Stimulated activated CD8-positive, alpha-beta memory T cell treated with anti-CD3 and anti-CD28 coated beads, Interleukin-15, amount 100 ng/mL, for 24 hours (primary cell): ENCODE measurements around the gene TFG.

Experiments used
- DNase-seq: peaks from one replicate; pipeline ENCODE4 v3.0.0-alpha.2; 2020; ENCODE audit warnings: low read depth

Gene TFG

DNA sequence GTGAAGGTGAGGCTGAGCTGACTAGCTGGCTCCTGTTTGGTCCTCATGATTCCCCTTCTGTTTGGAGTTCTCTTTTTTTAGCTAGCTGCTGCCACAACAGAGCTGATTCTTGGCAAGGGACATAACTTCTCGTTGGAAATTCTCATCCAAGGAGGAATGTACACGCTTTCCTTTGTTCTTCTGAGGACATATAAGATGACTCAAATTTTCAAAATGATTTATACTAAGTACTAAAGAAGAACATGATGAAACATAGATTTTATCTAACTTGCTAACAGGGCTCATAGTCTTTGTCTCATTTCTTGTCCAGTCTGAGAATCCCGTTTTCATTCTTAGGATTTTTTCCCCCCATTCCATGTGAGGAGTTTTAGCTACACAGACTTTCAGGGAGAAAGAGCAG, 2.9 kb upstream of the TFG start:
- DNase-seq = no peak

DNA sequence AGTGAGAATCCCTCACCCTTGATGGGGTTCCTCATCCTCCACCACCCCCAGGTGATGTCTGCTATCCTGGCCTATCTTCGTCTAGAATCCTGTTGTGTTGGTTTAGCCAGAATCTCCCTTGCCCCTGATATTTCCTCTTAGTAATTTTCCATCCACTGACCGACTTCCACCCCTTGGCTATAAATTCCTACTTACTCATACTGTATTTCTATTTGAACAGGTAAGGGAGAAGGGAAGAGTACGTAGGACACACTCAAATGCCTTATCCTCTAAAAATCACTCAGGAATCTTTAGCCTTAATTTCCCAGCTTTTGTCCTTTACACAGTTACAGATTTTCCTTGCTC, 678 bp upstream of the TFG start:
- DNase-seq = no peak

DNA sequence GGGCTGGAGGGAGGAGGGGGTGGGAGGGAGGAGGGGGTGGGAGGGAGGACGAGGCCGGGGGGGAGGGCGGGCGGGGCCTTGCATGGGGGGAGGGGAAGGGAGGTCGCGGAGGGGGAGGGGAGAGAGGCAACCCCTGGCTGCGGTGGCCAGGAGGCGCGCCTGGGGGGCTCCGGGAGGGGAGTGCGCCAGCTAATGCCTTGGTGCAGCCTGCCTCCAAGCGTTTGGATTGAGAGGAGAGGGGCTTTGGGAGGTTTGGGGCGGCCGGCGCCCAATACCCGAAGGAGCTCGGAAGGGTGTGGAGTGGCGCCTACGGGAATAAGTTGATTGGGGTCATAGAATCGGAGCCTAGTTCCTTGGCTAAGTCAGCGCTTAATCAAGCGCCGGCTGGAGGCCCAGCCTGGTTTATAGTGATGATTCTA, 557 bp downstream of the TFG start:
- DNase-seq = no peak

DNA sequence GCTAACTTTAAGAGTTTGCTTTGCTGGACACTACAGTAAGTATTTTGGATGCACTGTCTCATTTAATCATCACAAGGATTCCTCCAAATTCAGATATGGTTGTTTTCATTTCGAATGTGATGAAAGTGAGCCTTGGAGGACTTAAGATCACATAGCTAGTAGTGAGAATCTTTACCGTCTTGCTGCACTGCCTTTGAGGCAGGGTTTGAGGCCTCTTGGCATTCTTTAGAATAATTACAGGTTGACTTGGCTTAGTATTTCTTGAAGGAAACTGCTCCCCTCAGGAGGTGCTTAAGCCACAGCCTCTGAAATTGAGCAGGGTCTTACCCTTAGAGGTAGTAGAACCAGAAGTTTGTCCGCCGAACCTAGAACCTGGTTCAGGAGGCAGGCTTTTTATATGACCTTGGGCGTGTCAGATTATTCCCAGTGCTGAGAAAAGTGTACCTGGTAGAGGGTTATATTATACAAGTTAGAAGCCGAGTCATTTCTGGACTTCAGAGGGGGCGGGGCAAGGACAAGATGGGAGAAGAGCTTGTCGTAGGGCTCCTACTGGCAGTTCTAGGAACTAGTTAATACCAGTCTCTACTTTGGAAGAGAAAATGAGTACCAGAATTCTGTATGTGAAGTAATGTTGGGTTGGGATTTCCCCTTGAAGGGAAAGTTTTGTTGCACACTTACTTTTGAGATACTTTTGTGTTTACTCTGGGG, 1.1 kb downstream of the TFG start:
- DNase-seq = peak; percentile 8

DNA sequence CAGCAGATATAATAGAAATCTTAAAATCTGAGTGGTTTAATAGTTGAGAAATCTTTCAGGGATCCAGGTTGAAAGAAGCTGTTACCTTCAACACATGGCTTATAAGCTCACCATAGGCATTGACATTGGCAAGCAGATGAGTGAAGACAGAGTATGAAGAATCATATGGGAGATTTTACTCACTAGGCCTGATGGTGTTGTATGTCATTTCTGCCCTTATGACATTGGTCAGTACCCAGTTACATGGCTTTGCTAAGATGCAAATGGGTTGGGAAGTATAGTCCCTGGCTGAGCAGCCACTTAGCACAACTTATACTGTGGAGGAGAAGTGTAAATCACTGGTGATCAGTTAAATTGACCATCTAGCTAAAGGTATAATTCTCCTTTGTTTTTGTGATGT, 5.9 kb downstream of the TFG start:
- DNase-seq = no peak

DNA sequence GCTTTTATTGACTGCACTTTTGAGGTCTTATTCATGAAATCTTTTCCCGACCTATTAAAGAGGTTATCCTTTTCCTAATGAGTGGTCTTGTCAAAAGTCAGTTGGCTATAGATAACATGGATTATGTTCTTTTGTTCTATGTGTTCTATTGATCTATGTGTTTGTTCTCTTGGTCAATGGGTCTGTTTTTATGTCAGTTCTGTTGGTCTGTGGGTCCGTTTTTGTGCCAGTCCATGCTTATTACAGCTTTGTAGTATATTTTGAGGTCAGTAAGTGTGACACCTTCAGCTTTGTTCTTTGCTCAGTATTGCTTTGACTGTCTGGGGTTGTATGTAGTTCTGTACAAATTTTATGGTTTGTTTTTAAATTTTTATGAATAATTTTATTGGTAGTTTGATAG, 7.8 kb downstream of the TFG start:
- DNase-seq = no peak

DNA sequence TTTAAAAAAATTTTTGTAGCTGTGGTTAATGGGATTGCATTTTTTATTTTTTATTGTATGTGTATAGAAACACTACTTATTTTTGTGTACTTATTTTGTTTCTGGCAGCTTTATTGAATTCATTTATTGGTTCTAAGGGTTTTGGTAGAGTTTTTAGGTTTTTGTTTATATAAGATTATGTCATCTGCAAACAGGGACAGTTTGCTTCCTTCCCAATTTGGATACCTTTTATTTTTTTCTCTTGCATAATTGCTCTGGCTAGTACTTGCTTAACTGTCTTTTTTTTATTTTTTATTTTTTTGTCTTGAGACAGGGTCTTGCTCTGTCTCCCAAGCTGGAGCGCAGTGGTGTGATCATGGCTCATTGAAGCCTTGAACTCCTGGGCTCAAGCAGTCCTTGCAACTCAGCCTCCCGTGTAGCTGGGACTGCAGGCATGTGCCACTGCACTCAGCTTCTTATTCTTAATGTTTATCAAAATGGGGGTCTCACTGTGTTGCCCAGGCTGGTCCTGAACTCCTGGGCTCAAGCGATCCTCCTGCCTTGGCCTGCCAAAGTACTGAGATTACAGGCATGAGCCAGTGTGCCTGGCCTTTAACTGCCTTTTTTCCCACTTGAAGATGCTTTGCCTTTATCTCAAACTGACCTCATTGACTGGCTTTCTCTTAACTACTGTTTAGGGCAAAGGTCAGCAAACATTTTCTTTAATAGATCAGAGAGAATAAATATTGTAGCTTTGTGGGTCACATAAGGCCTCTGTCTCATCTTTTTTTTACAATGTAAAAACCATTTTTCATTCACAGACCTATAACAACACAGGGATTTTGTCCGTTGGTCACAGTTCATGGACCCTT, 8.6 kb downstream of the TFG start:
- no peak for DNase-seq

DNA sequence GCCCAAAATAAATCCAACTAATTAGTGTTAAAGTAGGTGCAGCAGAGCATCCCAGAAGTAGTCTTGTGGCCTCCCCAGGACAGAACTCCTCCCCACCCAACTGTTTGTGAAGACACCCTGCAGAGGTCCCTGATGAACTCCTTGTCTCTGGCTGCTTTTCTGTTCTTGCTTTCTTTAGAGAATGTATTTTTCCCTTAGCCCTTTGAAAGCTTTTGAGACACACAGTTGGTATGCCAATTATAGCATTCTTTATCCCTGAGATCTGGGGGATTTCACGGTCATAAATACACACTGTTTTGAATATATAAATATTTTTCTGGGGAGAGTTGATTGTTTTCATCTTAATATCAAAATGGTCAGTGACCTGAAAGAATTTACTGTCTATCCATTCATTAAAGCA, 9.8 kb downstream of the TFG start:
- DNase-seq = no peak

DNA sequence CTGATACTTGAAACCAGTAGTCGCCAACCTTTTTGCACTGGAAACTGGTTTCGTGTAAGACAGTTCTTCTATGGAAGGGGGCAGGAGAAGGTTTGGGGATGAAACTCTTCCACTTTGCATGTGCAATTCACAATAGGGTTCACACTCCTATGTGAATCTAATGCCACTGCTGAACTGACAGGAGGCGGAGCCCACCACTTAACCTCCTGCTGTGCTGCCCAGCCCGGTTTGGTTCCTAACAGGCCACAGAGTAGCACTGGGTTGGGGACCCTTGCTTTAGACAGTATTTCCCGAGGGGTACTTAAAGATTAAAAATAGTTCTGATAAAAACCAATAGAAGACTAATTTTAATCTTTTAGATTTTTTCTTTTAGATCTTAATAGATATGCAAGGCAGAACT, 11.1 kb downstream of the TFG start:
- no peak for DNase-seq

DNA sequence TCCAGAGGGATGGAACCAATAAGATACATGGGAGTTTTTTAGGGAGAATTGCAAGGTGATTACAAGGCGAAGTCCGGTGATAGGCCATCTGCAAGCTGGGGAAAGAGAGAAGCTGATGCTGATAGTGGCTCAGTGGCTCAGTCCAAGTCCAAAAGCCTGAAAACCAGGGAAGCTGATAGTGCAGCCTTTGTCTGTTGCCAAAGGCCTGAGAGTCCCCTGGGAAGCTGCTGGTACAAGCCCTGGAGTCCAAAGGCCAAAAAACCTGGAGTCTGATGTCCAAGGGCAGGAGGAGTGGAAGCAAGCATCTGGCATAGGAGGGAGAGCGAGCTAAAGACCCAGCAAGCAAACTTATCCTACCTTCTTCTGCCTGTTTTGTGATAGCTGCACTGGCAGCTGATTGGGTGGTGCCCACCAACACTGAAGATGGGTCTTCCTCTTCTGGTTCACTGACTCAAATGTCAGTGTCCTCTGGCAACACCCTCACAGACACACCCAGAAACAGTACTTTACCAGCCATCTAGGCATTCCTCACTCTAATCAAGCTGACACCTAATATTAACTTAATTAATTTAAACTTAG, 16.7 kb downstream of the TFG start:
- DNase-seq = no peak

DNA sequence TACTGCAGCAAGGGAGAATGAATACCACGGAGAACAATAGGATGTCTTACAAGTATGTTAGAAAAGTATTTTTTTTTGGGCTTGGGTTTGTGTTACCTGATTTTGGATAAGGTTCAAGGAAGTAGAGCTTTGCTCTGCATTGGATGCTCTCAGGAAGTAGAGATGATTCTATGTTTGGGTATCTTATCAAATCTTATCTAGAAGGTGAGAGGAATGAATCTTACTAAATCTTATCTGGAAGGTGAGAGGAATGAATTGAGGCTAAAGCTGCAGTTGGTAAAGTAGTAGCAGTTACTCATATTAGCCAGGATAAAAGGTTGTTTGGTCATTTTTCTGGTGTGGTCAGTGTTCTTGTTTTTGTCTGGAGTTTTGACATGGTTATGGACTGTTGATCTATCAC, 17.4 kb downstream of the TFG start:
- no peak for DNase-seq

DNA sequence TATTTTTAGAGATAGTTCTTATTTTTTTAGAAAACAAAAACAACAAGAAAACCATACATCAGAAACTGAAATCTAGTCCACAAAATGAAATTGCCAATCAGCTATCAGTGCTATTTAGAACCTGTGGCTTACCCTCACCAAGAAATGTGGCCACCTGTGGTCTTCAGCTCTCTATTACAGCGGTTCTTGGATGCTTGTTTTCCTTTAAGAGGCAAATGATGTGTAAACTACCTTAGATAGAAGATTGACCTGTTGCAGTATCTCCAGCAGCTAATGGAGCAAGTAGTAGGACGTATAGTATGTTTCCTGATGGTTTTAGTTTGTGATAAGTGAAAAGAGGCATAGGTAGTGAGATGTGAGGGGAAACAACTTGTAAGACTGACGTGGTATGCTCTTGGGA, 21.2 kb downstream of the TFG start:
- no peak for DNase-seq

DNA sequence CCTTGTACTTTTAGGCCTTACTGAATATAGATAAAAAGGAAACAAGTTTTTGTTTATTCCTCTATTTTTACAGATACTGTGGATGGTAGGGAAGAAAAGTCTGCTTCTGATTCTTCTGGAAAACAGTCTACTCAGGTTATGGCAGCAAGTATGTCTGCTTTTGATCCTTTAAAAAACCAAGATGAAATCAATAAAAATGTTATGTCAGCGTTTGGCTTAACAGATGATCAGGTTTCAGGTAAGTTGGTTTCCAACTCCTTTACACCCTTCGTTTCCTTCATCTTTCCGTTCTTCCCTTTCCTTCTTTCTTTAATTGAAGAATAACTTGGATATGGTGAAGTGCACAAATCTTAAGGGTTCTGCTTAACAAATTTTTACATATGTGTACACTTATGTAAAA, 23.1 kb downstream of the TFG start:
- DNase-seq = no peak

DNA sequence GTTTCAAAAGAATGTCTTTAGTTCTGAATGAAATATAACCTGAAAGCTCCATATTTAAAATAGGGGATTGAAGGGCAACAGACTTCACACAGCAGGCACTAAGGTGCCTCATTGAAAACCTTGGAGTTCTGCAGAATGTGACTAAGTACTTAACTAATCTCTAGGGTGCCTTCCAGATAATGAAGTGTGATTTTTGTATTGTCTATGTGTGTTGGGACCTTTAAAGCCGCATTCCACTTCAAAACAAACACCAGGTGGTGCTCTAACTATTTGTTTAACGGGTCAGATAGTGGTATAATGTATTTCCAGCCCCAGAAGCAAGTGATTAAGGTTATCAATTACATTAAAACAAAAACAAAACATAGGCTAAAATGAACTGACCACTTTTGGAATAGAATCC, 28.0 kb downstream of the TFG start:
- DNase-seq = no peak

DNA sequence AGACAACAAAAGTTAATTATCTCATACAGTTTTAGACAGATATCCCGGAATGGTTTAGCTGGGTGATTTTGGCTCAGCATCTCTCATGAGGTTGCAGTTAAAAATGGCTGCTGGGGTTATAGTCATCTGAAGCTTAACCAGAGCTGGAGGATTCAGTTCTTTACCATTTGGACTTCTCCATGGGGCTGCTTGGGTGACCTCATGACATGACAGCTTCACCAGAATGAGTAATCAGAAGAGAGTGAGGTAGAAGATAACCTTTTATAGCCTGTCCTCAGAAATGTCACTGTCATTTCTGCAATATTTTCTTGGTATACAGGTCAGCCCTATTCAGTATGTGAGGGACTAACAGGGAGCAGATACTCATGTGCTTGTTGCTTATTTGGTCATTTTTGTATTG, 30.9 kb downstream of the TFG start:
- no peak for DNase-seq

DNA sequence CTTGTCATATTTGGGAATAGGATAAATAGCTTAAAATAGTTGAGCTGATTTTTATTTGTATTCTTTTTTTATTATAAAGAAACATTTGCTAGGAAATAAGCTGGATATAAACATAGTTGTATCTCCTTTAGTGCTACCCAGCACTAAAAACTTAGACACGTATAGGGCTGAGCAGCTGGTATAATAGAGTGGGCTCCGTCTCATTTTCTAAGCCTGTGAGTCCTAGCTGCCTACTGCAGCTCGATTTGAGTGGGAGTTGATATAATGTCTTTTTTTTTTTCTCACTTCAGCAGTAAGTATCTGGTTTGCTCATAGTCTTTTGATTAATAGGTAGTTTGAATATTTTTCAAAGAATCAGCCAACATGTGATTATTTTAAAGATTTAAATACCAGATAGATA, 34.2 kb downstream of the TFG start:
- no peak for DNase-seq

DNA sequence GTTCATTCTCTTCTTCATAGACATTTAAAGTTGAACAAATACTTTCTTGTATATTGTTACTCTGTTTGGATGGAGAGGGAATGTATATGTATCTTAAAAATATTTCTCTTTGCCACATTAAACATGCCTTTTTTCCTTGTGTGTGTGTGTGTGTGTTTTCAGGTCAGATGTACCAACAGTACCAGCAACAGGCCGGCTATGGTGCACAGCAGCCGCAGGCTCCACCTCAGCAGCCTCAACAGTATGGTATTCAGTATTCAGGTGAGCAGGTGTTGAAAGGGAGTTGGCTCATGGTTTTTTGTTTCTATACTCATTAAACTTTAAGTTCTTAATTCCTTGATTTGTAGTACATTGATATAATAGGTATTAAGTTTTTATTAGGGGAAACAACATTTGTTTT, 35.4 kb downstream of the TFG start:
- DNase-seq = no peak

DNA sequence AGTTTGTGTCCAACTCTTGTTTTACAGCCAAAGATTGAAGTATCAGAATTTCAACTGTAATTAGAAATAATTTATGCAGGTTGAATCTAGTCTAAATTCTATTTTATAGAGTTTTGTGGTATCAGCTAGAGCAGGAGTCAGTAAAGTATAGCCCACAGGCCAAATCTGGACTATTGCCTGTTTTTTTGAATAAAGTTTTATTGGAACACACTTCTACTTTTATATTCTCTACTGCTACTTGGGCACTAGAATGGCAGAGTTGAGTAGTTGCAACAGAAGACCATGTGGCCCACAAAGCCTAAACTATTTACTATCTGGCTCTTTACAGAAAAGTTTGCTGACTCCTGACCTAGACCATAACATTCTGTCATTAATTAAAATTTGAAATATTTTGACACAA, 36.3 kb downstream of the TFG start:
- DNase-seq = no peak

DNA sequence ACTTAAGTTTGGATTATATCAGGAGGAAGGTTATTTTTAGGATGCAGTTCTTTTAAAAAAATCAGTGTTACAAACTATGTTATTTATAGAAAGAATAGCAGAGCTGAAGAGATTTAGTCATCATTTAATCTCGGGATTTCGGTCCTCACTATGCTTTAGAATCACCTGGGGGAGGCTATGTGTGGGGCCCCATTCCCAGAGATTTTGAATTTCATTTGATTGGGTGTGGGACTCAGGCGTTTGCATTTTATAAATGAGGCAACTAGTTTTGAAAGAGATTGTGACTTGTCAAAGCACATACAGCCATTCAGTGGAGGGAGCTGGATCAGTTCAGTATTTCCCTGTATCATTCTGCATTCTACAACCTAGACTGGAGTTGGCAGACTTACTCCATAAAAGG, 36.8 kb downstream of the TFG start:
- no peak for DNase-seq

DNA sequence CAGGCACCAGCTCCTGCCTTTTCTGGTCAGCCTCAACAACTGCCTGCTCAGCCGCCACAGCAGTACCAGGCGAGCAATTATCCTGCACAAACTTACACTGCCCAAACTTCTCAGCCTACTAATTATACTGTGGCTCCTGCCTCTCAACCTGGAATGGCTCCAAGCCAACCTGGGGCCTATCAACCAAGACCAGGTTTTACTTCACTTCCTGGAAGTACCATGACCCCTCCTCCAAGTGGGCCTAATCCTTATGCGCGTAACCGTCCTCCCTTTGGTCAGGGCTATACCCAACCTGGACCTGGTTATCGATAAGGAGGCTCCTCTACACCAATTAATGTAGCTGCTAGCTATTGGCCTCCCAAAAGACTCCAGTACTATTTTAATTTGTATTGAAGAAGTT, 38.9 kb downstream of the TFG start:
- DNase-seq = no peak

DNA sequence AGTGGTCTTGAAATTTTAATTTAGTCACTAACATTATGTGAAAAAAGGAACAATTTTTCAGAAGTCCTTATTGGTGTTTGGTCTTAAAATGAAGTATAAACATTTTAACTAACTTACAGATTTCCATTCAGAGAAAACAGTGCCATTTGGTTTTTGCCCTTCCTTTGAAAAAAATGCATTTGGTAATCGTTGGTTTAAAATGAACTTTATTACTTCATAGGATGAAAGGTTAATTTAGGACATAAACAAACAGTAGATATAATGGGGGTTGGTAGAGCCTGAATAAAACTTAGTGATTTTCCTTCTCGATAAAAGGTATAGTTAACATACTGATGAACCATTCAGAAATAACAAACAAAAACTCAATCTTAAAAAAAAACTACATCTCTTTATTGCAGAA, 39.7 kb downstream of the TFG start:
- no peak for DNase-seq

DNA sequence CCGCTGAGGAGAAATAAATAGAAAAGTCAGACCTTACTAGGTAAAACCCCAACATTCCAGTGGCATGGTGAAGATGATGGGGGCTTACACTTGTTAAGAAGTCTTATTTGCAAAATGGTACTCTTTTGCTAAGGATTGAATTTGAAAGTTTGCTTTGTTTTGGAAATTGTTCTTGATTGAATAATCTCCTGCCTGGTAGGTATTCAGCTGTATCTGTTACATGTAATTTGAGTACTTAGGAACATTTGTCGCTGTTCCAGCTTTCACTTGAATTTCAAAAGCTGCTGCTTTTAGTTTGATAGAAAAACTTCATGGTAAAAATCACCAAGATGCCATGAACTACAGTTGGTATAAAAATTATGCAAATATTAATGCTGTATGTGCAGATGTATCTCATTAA, 44.6 kb downstream of the TFG start:
- DNase-seq = no peak

DNA sequence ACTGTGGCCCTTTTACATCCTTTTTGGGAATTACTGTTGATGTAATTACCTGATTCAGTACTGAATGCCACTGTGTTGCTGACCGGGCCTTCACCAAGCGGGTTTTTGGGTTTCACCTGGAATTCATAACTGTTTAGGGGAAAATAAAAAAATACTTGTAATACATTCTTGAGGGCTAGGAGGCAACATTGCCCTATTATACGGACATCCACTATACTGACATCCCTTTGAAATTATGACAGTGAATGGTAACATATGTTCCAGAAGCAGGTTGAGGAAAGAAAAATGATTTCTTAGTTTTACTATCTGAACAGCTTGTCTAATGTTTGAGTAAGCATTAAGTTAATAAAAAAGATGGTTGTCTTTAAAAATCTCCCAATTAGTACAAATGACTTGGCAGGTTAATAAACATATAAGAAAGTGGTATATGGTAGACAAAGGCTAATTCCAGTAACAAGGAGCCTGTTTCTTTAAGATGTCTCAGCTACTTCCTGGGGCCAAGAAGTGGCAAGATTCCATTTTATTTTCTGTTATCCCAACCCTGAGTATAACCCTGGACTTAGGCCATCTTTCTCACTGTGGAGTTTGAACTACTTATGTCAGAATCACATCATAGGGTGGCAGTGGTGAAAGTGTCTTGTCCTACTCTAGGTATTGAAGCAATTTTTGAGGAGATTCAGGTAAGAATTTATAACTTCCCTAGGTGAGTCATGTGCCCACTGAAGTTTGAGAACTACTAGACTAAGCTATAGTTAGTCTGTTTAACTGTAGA, 45.5 kb downstream of the TFG start:
- no peak for DNase-seq
